GM12878 (cell line): ENCODE measurements around the gene ZNF678. TPM values are rescaled to one million over a fixed set of nuclear protein-coding genes. Genes with fewer than 3 reads are reported as not detected.

Source experiments
- ATAC-seq: fragments of 200-7000 bp; cut with Tn5 transposase; 3 replicates; pipeline ENCODE4 v1.9.1; 2020; ENCODE audit warnings: mild to moderate bottlenecking, moderate library complexity
- BruUV-seq: library from RNA; stranded (reverse); fragments of 400-500 nt; replicated peaks from 2 replicates; lab custom pipeline; 2021; lab: Mats Ljungman, UMichigan
- CTCF ChIA-PET: fragments of 300-600 bp; sonication (Branson Sonifier 250); formaldehyde crosslinking; extraction: SDS; loops from one replicate; lab custom pipeline; 2021; ENCODE audit warnings: inconsistent platforms; lab: Yijun Ruan, JAX
- POLR2A ChIA-PET: fragments of 350-600 bp; formaldehyde crosslinking; extraction: SDS; loops from one replicate; lab custom pipeline; 2021; ENCODE audit warnings: inconsistent platforms; lab: Charles Lee
- RAD21 ChIA-PET: fragments of 300-600 bp; sonication (Branson Sonifier 250); formaldehyde crosslinking; loops from one replicate; lab custom pipeline; 2023; ENCODE audit warnings: antibody characterized with exemption; ENCODE audit not compliant: unreplicated experiment; lab: Charles Lee
- SMC1A ChIA-PET: fragments of 300-600 bp; sonication (Branson Sonifier 250); formaldehyde crosslinking; loops from one replicate; lab custom pipeline; 2023; ENCODE audit not compliant: unreplicated experiment, uncharacterized antibody; lab: Charles Lee
- DNase-seq: peaks from one replicate; pipeline ENCODE4 v3.0.0-alpha.2; 2011; ENCODE audit warnings: low read depth, low spot score
- FAIRE-seq: peaks from 3 replicates; lab custom pipeline; 2011; peaks lifted over from hg19 to GRCh38; lab: Jason Lieb, UNC
- H2AFZ ChIP-seq: 2 replicates; pipeline ENCODE4 v1.6.0; 2011; ENCODE audit warnings: low read depth, low read length, control low read depth; ENCODE audit not compliant: control insufficient read depth
- H3K27ac ChIP-seq: 2 replicates; pipeline ENCODE4 v1.5.1; 2011; ENCODE audit warnings: control low read depth; ENCODE audit not compliant: control insufficient read depth, insufficient read depth
- H3K27me3 ChIP-seq, 2 experiments: replicated peaks in 1 of 2; 2 replicates each; pipeline versions ENCODE4 v1.6.0 to v1.6.1; 2011; ENCODE audit warnings: low read length in 1 of 2; ENCODE audit not compliant: control insufficient read depth in 2 of 2, insufficient read depth in 2 of 2
- H3K36me3 ChIP-seq, 2 experiments: 2 replicates each; pipeline ENCODE4 v1.5.1; 2011; ENCODE audit warnings: low read length in 1 of 2; ENCODE audit not compliant: control insufficient read depth in 2 of 2, insufficient read depth in 2 of 2
- H3K4me1 ChIP-seq: 2 replicates; pipeline ENCODE4 v1.6.1; 2011; ENCODE audit warnings: mild to moderate bottlenecking, low read length, moderate library complexity, mixed read lengths; ENCODE audit not compliant: control insufficient read depth, insufficient read depth
- H3K4me2 ChIP-seq: 2 replicates; pipeline ENCODE4 v1.6.0; 2011; ENCODE audit warnings: control low read depth; ENCODE audit not compliant: control insufficient read depth, insufficient read depth
- H3K4me3 ChIP-seq: fragments of 200-600 bp; sonication (generic); 2 replicates; pipeline ENCODE4 v1.5.1; 2016
- H3K79me2 ChIP-seq: 2 replicates; pipeline ENCODE4 v1.6.0; 2011; ENCODE audit warnings: low read length; ENCODE audit not compliant: control insufficient read depth, insufficient read depth
- H3K9ac ChIP-seq: 2 replicates; pipeline ENCODE4 v1.8.0; 2011; ENCODE audit warnings: low read length, control low read depth, mixed read lengths; ENCODE audit not compliant: control insufficient read depth, insufficient read depth
- H3K9me3 ChIP-seq: replicated peaks from 3 replicates; pipeline ENCODE4 v1.5.1; 2011; ENCODE audit warnings: mild to moderate bottlenecking, low read length; ENCODE audit not compliant: control insufficient read depth, insufficient read depth
- H4K20me1 ChIP-seq: 2 replicates; pipeline ENCODE4 v1.6.0; 2011; ENCODE audit not compliant: control insufficient read depth, insufficient read depth
- BHLHE40 ChIP-seq, 2 experiments: fragments of 450-650 bp in 1 of 2; IDR thresholded peaks; 2 replicates each; pipeline ENCODE4 v1.6.1; 2011 to 2017; ENCODE audit warnings: low read depth in 2 of 2, borderline replicate concordance in 1 of 2, improper control_type of control experiment in 1 of 2, low read length in 1 of 2, mild to moderate bottlenecking in 1 of 2
- BMI1 ChIP-seq: fragments of 450-650 bp; IDR thresholded peaks from 2 replicates; pipeline ENCODE4 v1.6.1; 2016; ENCODE audit warnings: mild to moderate bottlenecking, moderate library complexity, borderline replicate concordance
- HSF1 ChIP-seq: fragments of 150-350 bp; IDR thresholded peaks from 2 replicates; pipeline ENCODE4 v1.6.1; 2014; ENCODE audit warnings: mild to moderate bottlenecking, low read depth, low read length
- IRF3 ChIP-seq: fragments of 450-650 bp; IDR thresholded peaks from 2 replicates; pipeline ENCODE4 v1.6.1; 2014; ENCODE audit warnings: mild to moderate bottlenecking
- JUND ChIP-seq: IDR thresholded peaks from 2 replicates; pipeline ENCODE4 v1.6.1; 2012; ENCODE audit warnings: low read depth, mild to moderate bottlenecking, low read length, improper control_type of control experiment, moderate library complexity
- NR2C2 ChIP-seq: IDR thresholded peaks from 2 replicates; pipeline ENCODE4 v1.6.1; 2011; ENCODE audit warnings: borderline replicate concordance, low read depth; ENCODE audit not compliant: control insufficient read depth, insufficient read length
- NRF1 ChIP-seq: conservative IDR thresholded peaks from 2 replicates; pipeline ENCODE4 v1.6.1; 2011; ENCODE audit warnings: mild to moderate bottlenecking, low read depth, low read length, improper control_type of control experiment
- PAX8 ChIP-seq: fragments of 450-650 bp; IDR thresholded peaks from 2 replicates; pipeline ENCODE4 v1.6.1; 2017; ENCODE audit warnings: mild to moderate bottlenecking, moderate library complexity
- RAD51 ChIP-seq: fragments of 450-650 bp; IDR thresholded peaks from 2 replicates; pipeline ENCODE4 v1.6.1; 2016; ENCODE audit warnings: moderate library complexity, mild to moderate bottlenecking, inconsistent platforms
- RBBP5 ChIP-seq: fragments of 200-600 bp; sonication (generic); conservative IDR thresholded peaks from 2 replicates; pipeline ENCODE4 v1.6.1; 2016
- RCOR1 ChIP-seq: conservative IDR thresholded peaks from 2 replicates; pipeline ENCODE4 v1.6.1; 2012; ENCODE audit warnings: low read depth, low read length, improper control_type of control experiment
- RFX5 ChIP-seq: IDR thresholded peaks from 2 replicates; pipeline ENCODE4 v1.6.1; 2011; ENCODE audit warnings: low read depth, low read length, improper control_type of control experiment
- SRF ChIP-seq, 2 experiments: IDR thresholded peaks; 2 replicates each; pipeline ENCODE4 v1.6.1; 2011; ENCODE audit warnings: low read depth in 2 of 2, low read length in 2 of 2, mild to moderate bottlenecking in 1 of 2, moderate library complexity in 1 of 2
- TARDBP ChIP-seq: IDR thresholded peaks from 2 replicates; pipeline ENCODE4 v1.6.1; 2016; ENCODE audit warnings: borderline replicate concordance
- TCF7 ChIP-seq: IDR thresholded peaks from 2 replicates; pipeline ENCODE4 v1.6.1; 2014; ENCODE audit warnings: antibody characterized with exemption, borderline replicate concordance
- YY1 ChIP-seq: IDR thresholded peaks from 2 replicates; pipeline ENCODE4 v1.6.1; 2011; ENCODE audit warnings: low read depth, mild to moderate bottlenecking, low read length
- WGBS: methylation state at CpG from one replicate; pipeline ENCODE4 v1.1.6; 2016; ENCODE audit warnings: low lambda C conversion rate; ENCODE audit not compliant: insufficient replicate concordance, insufficient coverage; ENCODE audit errors: missing lambda C conversion rate; 5-methylcytosine and 5-hydroxymethylcytosine counted together
- in situ Hi-C: fragments of 300-500 bp; cut with MboI; formaldehyde crosslinking; loops from 9 replicates; pipeline ENCODE4 v1.14.3; 2018; ENCODE audit warnings: mixed read lengths
- intact Hi-C: fragments of 100-400 bp; cut with micrococcal nuclease; formaldehyde crosslinking; loops from one replicate; pipeline ENCODE4 v1.14.2; 2022; ENCODE audit not compliant: unreplicated experiment
- polyA plus RNA-seq, 11 experiments: library from polyadenylated mRNA; depleted of rRNA in 4 of 11; unstranded in 6 of 11; stranded (reverse) in 5 of 11; fragments of >200 nt; fragmentation: Nextera tagmentation in 4 of 11; fragmentation: Illumina TruSeq in 1 of 11; extraction: Ambion mirVana in 4 of 11; extraction: Trizol in 1 of 11; gene quantifications; 1 replicate in 1 of 11; 2 replicates in 10 of 11; pipeline versions ENCODE4 v1.2.1 to v1.2.3, GENCODE V29; 2011 to 2016; ENCODE audit warnings: inconsistent platforms in 2 of 11, missing spikeins in 2 of 11, low read depth in 1 of 11
- total RNA-seq, 4 experiments: library from RNA; depleted of rRNA in 3 of 4; stranded (reverse); fragments of >200 nt in 3 of 4; fragmentation: Illumina TruSeq in 1 of 4; extraction: Trizol in 1 of 4; gene quantifications; 2 replicates each; pipeline versions ENCODE4 v1.2.1 to v1.2.3, GENCODE V29; 2013 to 2021

ZNF678 gene
- total and polyA plus RNA-seq, 10 of the 15 experiments (the other 5 are each of a cell fraction or from before 2014, with no cell fraction given), result 1.4 to 10.4 (median 3.5) TPM

DNA sequence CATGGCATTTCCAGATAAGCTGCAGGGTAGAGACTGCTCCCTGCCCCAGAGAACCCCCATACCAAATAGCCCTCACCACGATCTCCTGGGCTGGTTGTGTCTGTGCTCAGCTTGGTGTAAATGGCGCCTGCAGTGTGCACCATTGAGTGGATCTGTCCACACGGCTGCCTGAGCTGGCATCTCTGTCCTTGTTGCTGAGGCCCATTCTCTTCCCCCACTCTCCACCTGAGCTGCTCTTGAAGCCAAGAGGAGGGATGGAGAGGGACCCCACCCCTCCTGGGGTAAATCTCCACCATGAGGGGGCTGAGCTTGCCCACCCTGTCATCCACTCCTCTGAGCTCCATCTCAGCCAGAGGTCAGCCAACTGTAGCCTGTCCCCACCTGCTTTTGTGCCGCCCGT, 18.0 kb upstream of the ZNF678 start:
- ChIA-PET CTCF (interaction anchor here (1.0 to 1.7 kb wide), 3 partner anchors 10 to 633 kb away, joined by 3 to 5 read pairs (median 4); no protein-coding TSS in a partner anchor), SMC1A (interaction anchor here (1.7 kb wide), 1 partner anchor 19 kb away, joined by 3 read pairs; the partner anchor contains the start of gene ZNF678), RAD21 (no interaction called here), POLR2A (no interaction called here)
- Histone ChIP-seq H3K27ac (no peak overlapping the region), H3K4me2 (no peak overlapping the region), H3K4me1 (peaks cover 3% of the 10 kb centered on the region; the same call in 1 of the 2 replicates), H3K4me3 (no peak overlapping the region), H2AFZ (no peak overlapping the region), H3K9ac (no peak overlapping the region), H3K36me3 (no peaks in the 10 kb centered on the region), H3K27me3 (no peaks in the 10 kb centered on the region), H4K20me1 (no peaks in the 10 kb centered on the region), H3K9me3 (no peaks in the 10 kb centered on the region; the same call in 2 of the 3 replicates), H3K79me2 (no peaks in the 10 kb centered on the region)
- FAIRE-seq (no peak), ATAC-seq (no peak), DNase-seq (no peak)
- intact Hi-C loops (loop anchor here (10.0 kb wide), 1 partner anchor 399 kb away; the partner anchor contains the start of gene WNT9A), in situ Hi-C loops (no loop called here)
- no TSS peak for BruUV-seq
- 54% methylated on average over 5 of the region's 5 CpGs for WGBS
- no peak for TF ChIP-seq BHLHE40 (IDR thresholded peaks at IDR 0.05; ENCODE audit: borderline replicate concordance in 1 of 2, low read depth in 2 of 2, low read length in 1 of 2)
- TF ChIP-seq RCOR1, result no peak
- TF ChIP-seq IRF3, result no peak
- no peak for TF ChIP-seq YY1
- no peak for TF ChIP-seq HSF1
- no peak for TF ChIP-seq PAX8
- no peak for TF ChIP-seq RBBP5
- no peak for TF ChIP-seq TCF7
- TF ChIP-seq BMI1, result no peak
- no peak for TF ChIP-seq JUND
- no peak for TF ChIP-seq NRF1
- TF ChIP-seq RAD51, result no peak
- no peak for TF ChIP-seq RFX5
- TF ChIP-seq SRF (IDR thresholded peaks at IDR 0.05; ENCODE audit: low read depth in 2 of 2, low read length in 2 of 2), result no peak
- no peak for TF ChIP-seq TARDBP
- TF ChIP-seq NR2C2, result no peak
